H1 (cell line): Measurements from ENCODE around the gene CD7. TPM values are rescaled to one million over a fixed set of nuclear protein-coding genes. Genes with fewer than 3 reads are reported as not detected.

Experiments used
- CTCF ChIA-PET: fragments of 300-600 bp; sonication (Branson Sonifier 250); formaldehyde crosslinking; loops from one replicate; lab custom pipeline; 2021; ENCODE audit not compliant: partially characterized antibody; lab: Charles Lee
- POLR2A ChIA-PET: fragments of 300-600 bp; sonication (Branson Sonifier 250); formaldehyde crosslinking; loops from one replicate; lab custom pipeline; 2021; ENCODE audit warnings: inconsistent platforms; ENCODE audit not compliant: partially characterized antibody; lab: Charles Lee
- DNase-seq, 2 experiments: peaks; one replicate each; pipeline versions ENCODE4 v3.0.0 to v3.0.0-alpha.2; 2010 to 2022; ENCODE audit warnings: low spot score in 2 of 2, low read depth in 1 of 2, mixed read lengths in 1 of 2
- FAIRE-seq: peaks from 2 replicates; lab custom pipeline; 2011; peaks lifted over from hg19 to GRCh38; lab: Jason Lieb, UNC
- H2AFZ ChIP-seq: 2 replicates; pipeline ENCODE4 v1.8.1; 2012; ENCODE audit warnings: low read length, inconsistent platforms
- H2AK5ac ChIP-seq: 2 replicates; pipeline ENCODE4 v1.6.1; 2013; ENCODE audit warnings: low read depth, low read length
- H2BK120ac ChIP-seq: replicated peaks from 2 replicates; pipeline ENCODE3; 2013; ENCODE audit warnings: low read depth, low read length, inconsistent platforms
- H2BK12ac ChIP-seq: 2 replicates; pipeline ENCODE4 v1.6.1; 2013; ENCODE audit warnings: low read depth, low read length
- H2BK15ac ChIP-seq: 2 replicates; pipeline ENCODE4 v1.6.1; 2013; ENCODE audit warnings: low read length
- H2BK20ac ChIP-seq: 2 replicates; pipeline ENCODE4 v1.6.1; 2013; ENCODE audit warnings: low read length
- H2BK5ac ChIP-seq: 2 replicates; pipeline ENCODE4 v1.6.1; 2013; ENCODE audit warnings: low read depth, low read length
- H3K14ac ChIP-seq: 2 replicates; pipeline ENCODE4 v1.6.1; 2013; ENCODE audit warnings: inconsistent platforms; ENCODE audit not compliant: insufficient read length
- H3K18ac ChIP-seq: 2 replicates; pipeline ENCODE4 v1.6.1; 2013; ENCODE audit warnings: low read length; ENCODE audit errors: extremely low read depth
- H3K23ac ChIP-seq: 2 replicates; pipeline ENCODE4 v1.6.1; 2013; ENCODE audit warnings: inconsistent platforms; ENCODE audit not compliant: insufficient read length
- H3K23me2 ChIP-seq: 2 replicates; pipeline ENCODE4 v1.6.1; 2013; ENCODE audit warnings: low read depth, low read length
- H3K27ac ChIP-seq: 2 replicates; pipeline ENCODE4 v1.6.1; 2011; ENCODE audit warnings: low read depth, low read length, inconsistent platforms
- H3K27me3 ChIP-seq, 4 experiments: replicated peaks in 1 of 4; 1 replicate in 1 of 4; 2 replicates in 3 of 4; pipeline versions ENCODE4 v1.6.1 to v1.8.1; 2011 to 2013; ENCODE audit warnings: low read length in 3 of 4, mild to moderate bottlenecking in 3 of 4, inconsistent platforms in 2 of 4, mixed read lengths in 2 of 4, moderate library complexity in 1 of 4; ENCODE audit not compliant: control insufficient read depth in 3 of 4, insufficient read depth in 3 of 4; ENCODE audit errors: extremely low read depth in 1 of 4
- H3K36me3 ChIP-seq, 4 experiments: 2 replicates each; pipeline versions ENCODE4 v1.6.1 to v1.8.1; 2011 to 2013; ENCODE audit warnings: mild to moderate bottlenecking in 4 of 4, low read length in 3 of 4, moderate library complexity in 2 of 4, control low read depth in 1 of 4, inconsistent platforms in 1 of 4; ENCODE audit not compliant: insufficient read depth in 4 of 4, control insufficient read depth in 2 of 4
- H3K4ac ChIP-seq: replicated peaks from 2 replicates; pipeline ENCODE3; 2013; ENCODE audit warnings: low read length, low read depth, mixed read lengths, inconsistent platforms; ENCODE audit not compliant: insufficient read length
- H3K4me1 ChIP-seq, 4 experiments: replicated peaks in 1 of 4; 1 replicate in 1 of 4; 2 replicates in 3 of 4; pipeline versions ENCODE4 v1.6.1 to v1.8.1; 2011 to 2013; ENCODE audit warnings: low read length in 3 of 4, inconsistent platforms in 2 of 4, mixed read lengths in 1 of 4; ENCODE audit not compliant: insufficient read depth in 4 of 4, control insufficient read depth in 3 of 4
- H3K4me2 ChIP-seq, 2 experiments: 2 replicates each; pipeline versions ENCODE4 v1.6.1 to v1.8.1; 2011 to 2013; ENCODE audit warnings: low read depth in 2 of 2, low read length in 2 of 2, control low read depth in 1 of 2, inconsistent platforms in 1 of 2, mild to moderate bottlenecking in 1 of 2; ENCODE audit not compliant: insufficient read depth in 1 of 2
- H3K4me3 ChIP-seq, 4 experiments: fragments of 200-600, 300-600 bp in 1 of 4; sonication (generic), shearing (Covaris generic), sonication (Bioruptor Twin) in 1 of 4; 2 replicates each; pipeline versions ENCODE4 v1.5.1 to v1.8.1; 2011 to 2016; ENCODE audit warnings: low read length in 4 of 4, low read depth in 3 of 4, control low read depth in 2 of 4, inconsistent platforms in 2 of 4, mild to moderate bottlenecking in 2 of 4, mixed read lengths in 1 of 4, moderate library complexity in 1 of 4; ENCODE audit not compliant: insufficient read depth in 2 of 4; ENCODE audit errors: extremely low read depth in 1 of 4
- H3K56ac ChIP-seq: replicated peaks from 2 replicates; pipeline ENCODE3; 2013; ENCODE audit warnings: low read depth, mild to moderate bottlenecking, mixed read lengths, low read length, inconsistent platforms; ENCODE audit not compliant: insufficient read length
- H3K79me1 ChIP-seq: 2 replicates; pipeline ENCODE4 v1.6.1; 2013; ENCODE audit warnings: low read depth, low read length, control low read depth
- H3K79me2 ChIP-seq, 2 experiments: 2 replicates each; pipeline versions ENCODE4 v1.6.1 to v1.8.1; 2012 to 2013; ENCODE audit warnings: low read length in 2 of 2, mild to moderate bottlenecking in 2 of 2, inconsistent platforms in 1 of 2; ENCODE audit not compliant: insufficient read depth in 2 of 2, control insufficient read depth in 1 of 2
- H3K9ac ChIP-seq, 4 experiments: replicated peaks in 1 of 4; 1 replicate in 1 of 4; 2 replicates in 3 of 4; pipeline versions ENCODE4 v1.6.1 to v1.8.1; 2011 to 2013; ENCODE audit warnings: low read depth in 3 of 4, low read length in 3 of 4, control low read depth in 2 of 4, mild to moderate bottlenecking in 2 of 4, moderate library complexity in 2 of 4, inconsistent platforms in 1 of 4; ENCODE audit errors: extremely low read depth in 1 of 4
- H3K9me3 ChIP-seq, 2 experiments: 2 replicates each; pipeline versions ENCODE4 v1.6.1 to v1.8.1; 2012 to 2013; ENCODE audit warnings: mild to moderate bottlenecking in 2 of 2, moderate library complexity in 2 of 2, control low read depth in 1 of 2, inconsistent platforms in 1 of 2, low read depth in 1 of 2, low read length in 1 of 2, mixed read lengths in 1 of 2; ENCODE audit not compliant: insufficient read depth in 2 of 2
- H4K20me1 ChIP-seq, 2 experiments: replicated peaks in 1 of 2; 2 replicates each; pipeline versions ENCODE3 to v1.8.1; 2011 to 2013; ENCODE audit warnings: inconsistent platforms in 2 of 2, low read length in 2 of 2, mild to moderate bottlenecking in 1 of 2; ENCODE audit not compliant: insufficient read depth in 2 of 2, control insufficient read depth in 1 of 2
- H4K5ac ChIP-seq: 2 replicates; pipeline ENCODE4 v1.6.1; 2013; ENCODE audit warnings: low read length, low read depth, mixed read lengths, inconsistent platforms; ENCODE audit not compliant: insufficient read length
- H4K8ac ChIP-seq: 2 replicates; pipeline ENCODE4 v1.8.0; 2013; ENCODE audit warnings: mild to moderate bottlenecking, moderate library complexity, low read length, inconsistent platforms; ENCODE audit not compliant: insufficient read depth; ENCODE audit errors: extremely low read depth
- H4K91ac ChIP-seq: replicated peaks from 2 replicates; pipeline ENCODE3; 2013; ENCODE audit warnings: low read length, mixed read lengths, inconsistent platforms; ENCODE audit not compliant: insufficient read length
- BACH1 ChIP-seq: IDR thresholded peaks from 2 replicates; pipeline ENCODE4 v1.6.1; 2012; ENCODE audit warnings: low read length, improper control_type of control experiment
- BRCA1 ChIP-seq: IDR thresholded peaks from 2 replicates; pipeline ENCODE4 v1.6.1; 2012; ENCODE audit warnings: low read depth, low read length, improper control_type of control experiment
- CTBP2 ChIP-seq: IDR thresholded peaks from 2 replicates; pipeline ENCODE4 v1.7.0; 2011; ENCODE audit warnings: borderline replicate concordance, mild to moderate bottlenecking, moderate library complexity, mixed read lengths, low read length; ENCODE audit not compliant: insufficient read depth, insufficient read length
- GABPA ChIP-seq: IDR thresholded peaks from 2 replicates; pipeline ENCODE4 v1.6.1; 2011; ENCODE audit warnings: mild to moderate bottlenecking, low read length, moderate library complexity, borderline replicate concordance; ENCODE audit not compliant: insufficient read depth
- MAFK ChIP-seq: IDR thresholded peaks from 2 replicates; pipeline ENCODE4 v1.6.1; 2012; ENCODE audit warnings: low read depth, mild to moderate bottlenecking, improper control_type of control experiment, low read length
- POLR2AphosphoS5 ChIP-seq: IDR thresholded peaks from 2 replicates; pipeline ENCODE4 v1.6.1; 2011; ENCODE audit warnings: low read depth, low read length
- POU5F1 ChIP-seq: IDR thresholded peaks from 2 replicates; pipeline ENCODE4 v1.6.1; 2011; ENCODE audit warnings: low read depth, mild to moderate bottlenecking, low read length, moderate library complexity
- RFX5 ChIP-seq: IDR thresholded peaks from 2 replicates; pipeline ENCODE4 v1.6.1; 2011; ENCODE audit warnings: low read depth, low read length, improper control_type of control experiment, borderline replicate concordance
- SIN3A ChIP-seq, 2 experiments: IDR thresholded peaks in 1 of 2; conservative IDR thresholded peaks in 1 of 2; 2 replicates each; pipeline ENCODE4 v1.6.1; 2011 to 2012; ENCODE audit warnings: low read length in 2 of 2, improper control_type of control experiment in 1 of 2, low read depth in 1 of 2, mild to moderate bottlenecking in 1 of 2
- SIX5 ChIP-seq: IDR thresholded peaks from 2 replicates; pipeline ENCODE4 v1.6.1; 2011; ENCODE audit warnings: mild to moderate bottlenecking, low read depth, low read length
- SUZ12 ChIP-seq: fragments of 200-600 bp; sonication (generic); IDR thresholded peaks from 2 replicates; pipeline ENCODE4 v1.6.1; 2012; ENCODE audit warnings: mild to moderate bottlenecking, inconsistent platforms, low read length, moderate library complexity, mixed read lengths
- TBP ChIP-seq: IDR thresholded peaks from 2 replicates; pipeline ENCODE4 v1.6.1; 2011; ENCODE audit warnings: low read depth, low read length, improper control_type of control experiment
- WGBS, 2 experiments: shearing (Covaris generic) in 1 of 2; methylation state at CpG; one replicate each; pipeline versions ENCODE4 v1.1.6 to v1.1.7; 2013 to 2015; ENCODE audit warnings: low lambda C conversion rate in 2 of 2, mixed read lengths in 2 of 2, inconsistent platforms in 1 of 2, low coverage in 1 of 2, missing lambda C conversion rate in 1 of 2; ENCODE audit not compliant: insufficient replicate concordance in 2 of 2, insufficient coverage in 1 of 2, insufficient read length in 1 of 2; ENCODE audit errors: extremely low coverage in 1 of 2, missing lambda C conversion rate in 1 of 2; 5-methylcytosine and 5-hydroxymethylcytosine counted together
- polyA plus RNA-seq, 7 experiments: library from polyadenylated mRNA; depleted of rRNA in 3 of 7; stranded (reverse) in 5 of 7; unstranded in 2 of 7; fragments of >200 nt in 5 of 7; fragments of 200-250 nt in 2 of 7; gene quantifications; 1 replicate in 5 of 7; 2 replicates in 1 of 7; 4 replicates in 1 of 7; pipeline versions ENCODE4 v1.2.1 to v1.2.3, GENCODE V29; 2011 to 2013; ENCODE audit warnings: missing spikeins in 2 of 7, mixed read lengths in 2 of 7
- total RNA-seq: library from RNA; stranded (reverse); fragmentation: NEBNext Ultra II Directional; extraction: Animal tissue kit (Norgen Biotek cat#: 25700); gene quantifications from 2 replicates; pipeline ENCODE4 v1.2.1, GENCODE V29; 2021
- TF ChIP-seq, protein P1 (sequence below): IDR thresholded peaks from 2 replicates; pipeline ENCODE4 v1.6.1; 2011; ENCODE audit warnings: low read length, improper control_type of control experiment

CD7 gene
- total and polyA plus RNA-seq, 2 of the 8 experiments (the other 6 are each of a cell fraction or from before 2014, with no cell fraction given), result 0.83 to 0.86 TPM

DNA sequence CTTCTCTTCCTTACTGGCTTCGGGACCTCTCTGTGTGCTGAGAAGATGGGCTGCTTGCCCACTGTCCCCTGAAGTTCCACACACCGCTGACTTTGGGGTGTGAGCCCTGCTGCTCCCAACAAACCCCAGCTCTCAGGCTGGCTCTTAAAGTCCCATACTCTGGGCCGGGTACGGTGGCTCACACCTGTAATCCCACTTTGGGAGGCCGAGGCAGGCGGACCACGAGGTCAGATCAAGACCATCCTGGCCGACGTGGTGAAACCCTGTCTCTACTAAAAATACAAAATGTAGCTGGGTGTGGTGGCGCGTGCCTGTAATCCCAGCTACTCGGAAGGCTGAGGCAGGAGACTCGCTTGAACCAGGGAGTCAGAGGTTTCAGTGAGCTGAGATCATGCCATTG lies 17.2 kb downstream of the CD7 start:
- Histone ChIP-seq H2BK20ac (no peak overlapping the region), H3K36me3 (no peaks in the 10 kb centered on the region), H3K14ac (no peak overlapping the region), H3K4ac (no peak overlapping the region), H4K20me1 (no peaks in the 10 kb centered on the region), H2AFZ (no peak overlapping the region), H3K79me1 (no peaks in the 10 kb centered on the region), H3K4me1 (peaks cover 0 to 9% (median 3%) of the 10 kb centered on the region in 4 experiments; a peak in 4 of 7 replicates), H3K27ac (no peak overlapping the region), H2BK5ac (no peak overlapping the region), H3K27me3 (peaks cover 0 to 2% (median 0%) of the 10 kb centered on the region in 4 experiments; a peak in 2 of 7 replicates), H2AK5ac (no peak overlapping the region), H3K23me2 (no peaks in the 10 kb centered on the region), H3K18ac (no peak overlapping the region), H3K9me3 (no peaks in the 10 kb centered on the region), H4K8ac (no peak overlapping the region), H3K4me2 (no peak overlapping the region), H3K79me2 (no peaks in the 10 kb centered on the region), H3K23ac (no peak overlapping the region), H3K4me3 (no peak overlapping the region), H2BK15ac (no peak overlapping the region), H2BK12ac (no peak overlapping the region), H4K91ac (no peak overlapping the region), H4K5ac (no peak overlapping the region), H3K56ac (no peak overlapping the region), H3K9ac (no peak overlapping the region), H2BK120ac (no peak overlapping the region)
- ChIA-PET CTCF (interaction anchor here (0.6 to 4.7 kb wide), 21 partner anchors 8 to 174 kb away, joined by 3 to 32 read pairs (median 4); partner anchors contain the start of genes CD7 and SECTM1), POLR2A (interaction anchor here (1.7 kb wide), 1 partner anchor 117 kb away, joined by 3 read pairs; no protein-coding TSS in a partner anchor)
- FAIRE-seq (no peak), DNase-seq (no peak)
- WGBS, 2 experiments, result 89% methylated on average over 13 of the region's 13 CpGs; no CpG with 5 or more reads in 1 of the 2 experiments
- TF ChIP-seq BRCA1 (no peak), CTBP2 (no peak), TBP (no peak), SIX5 (no peak), SUZ12 (no peak), POU5F1 (no peak), POLR2AphosphoS5 (no peak), GABPA (no peak), SIN3A (conservative IDR thresholded peaks at IDR 0.05 in 1 of 2, IDR thresholded peaks at IDR 0.05 in 1 of 2; ENCODE audit: low read depth in 1 of 2, low read length in 2 of 2) (no peak), MAFK (no peak), RFX5 (no peak), BACH1 (no peak)
- TF ChIP-seq, protein P1, sequence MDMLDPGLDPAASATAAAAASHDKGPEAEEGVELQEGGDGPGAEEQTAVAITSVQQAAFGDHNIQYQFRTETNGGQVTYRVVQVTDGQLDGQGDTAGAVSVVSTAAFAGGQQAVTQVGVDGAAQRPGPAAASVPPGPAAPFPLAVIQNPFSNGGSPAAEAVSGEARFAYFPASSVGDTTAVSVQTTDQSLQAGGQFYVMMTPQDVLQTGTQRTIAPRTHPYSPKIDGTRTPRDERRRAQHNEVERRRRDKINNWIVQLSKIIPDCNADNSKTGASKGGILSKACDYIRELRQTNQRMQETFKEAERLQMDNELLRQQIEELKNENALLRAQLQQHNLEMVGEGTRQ, result no peak
